ENCODE data around the gene CARD9. TPM values are rescaled to one million over a fixed set of nuclear protein-coding genes. Genes with fewer than 3 reads are reported as not detected.

Gene CARD9
- total RNA-seq, 3 donors from 2014 or later = 2.2 to 2.4 (median 2.2) TPM

DNA sequence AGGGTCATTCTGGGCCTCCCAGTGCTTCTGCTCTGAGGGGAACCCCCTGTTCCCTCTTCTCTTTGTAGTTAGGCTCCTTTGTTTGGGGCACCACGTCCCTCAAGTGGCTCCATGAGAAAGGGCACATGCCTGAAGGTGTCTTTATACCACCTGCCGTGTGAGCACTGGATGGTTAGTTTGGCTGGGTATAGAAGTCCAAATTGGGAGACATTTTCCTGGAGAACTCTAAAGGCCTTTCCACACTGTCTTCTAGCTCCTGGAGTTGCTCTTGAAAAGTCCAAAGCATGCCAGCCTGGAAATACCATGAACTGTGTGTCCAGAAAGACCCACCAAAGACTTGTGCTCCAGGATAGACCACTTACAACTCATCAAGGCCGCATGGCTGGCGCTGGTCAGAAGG, 58.5 kb downstream of the CARD9 start:
- no peak overlapping the region for H3K4me3 ChIP-seq
- intact Hi-C loops (cut with DNase I, micrococcal nuclease) = no loop called here
- DNase-seq = no peak

DNA sequence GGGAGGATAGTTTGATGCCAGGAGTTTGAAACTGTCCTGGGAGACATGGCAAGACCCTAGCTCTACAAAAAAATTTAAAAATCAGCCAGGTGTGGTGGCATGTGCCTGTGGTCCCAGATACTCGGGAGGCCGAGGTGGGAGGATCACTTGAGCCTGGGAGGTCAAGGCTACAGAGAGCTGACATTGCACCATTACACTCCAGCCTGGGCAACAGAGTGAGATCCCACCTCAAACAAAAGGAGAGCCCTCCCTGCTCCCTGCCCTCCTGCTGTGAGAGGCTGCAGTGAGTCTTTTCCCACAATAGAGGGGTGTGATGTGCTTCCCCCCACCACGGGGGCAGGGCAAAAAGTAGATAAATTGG, 59.4 kb downstream of the CARD9 start:
- TF ChIP-seq, protein P1, sequence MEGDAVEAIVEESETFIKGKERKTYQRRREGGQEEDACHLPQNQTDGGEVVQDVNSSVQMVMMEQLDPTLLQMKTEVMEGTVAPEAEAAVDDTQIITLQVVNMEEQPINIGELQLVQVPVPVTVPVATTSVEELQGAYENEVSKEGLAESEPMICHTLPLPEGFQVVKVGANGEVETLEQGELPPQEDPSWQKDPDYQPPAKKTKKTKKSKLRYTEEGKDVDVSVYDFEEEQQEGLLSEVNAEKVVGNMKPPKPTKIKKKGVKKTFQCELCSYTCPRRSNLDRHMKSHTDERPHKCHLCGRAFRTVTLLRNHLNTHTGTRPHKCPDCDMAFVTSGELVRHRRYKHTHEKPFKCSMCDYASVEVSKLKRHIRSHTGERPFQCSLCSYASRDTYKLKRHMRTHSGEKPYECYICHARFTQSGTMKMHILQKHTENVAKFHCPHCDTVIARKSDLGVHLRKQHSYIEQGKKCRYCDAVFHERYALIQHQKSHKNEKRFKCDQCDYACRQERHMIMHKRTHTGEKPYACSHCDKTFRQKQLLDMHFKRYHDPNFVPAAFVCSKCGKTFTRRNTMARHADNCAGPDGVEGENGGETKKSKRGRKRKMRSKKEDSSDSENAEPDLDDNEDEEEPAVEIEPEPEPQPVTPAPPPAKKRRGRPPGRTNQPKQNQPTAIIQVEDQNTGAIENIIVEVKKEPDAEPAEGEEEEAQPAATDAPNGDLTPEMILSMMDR (IDR thresholded peaks at IDR 0.05) = no peak
- DNase-seq = no peak
- H3K9me3 ChIP-seq = no peaks in the 10 kb centered on the region
- intact Hi-C loops (cut with DNase I, micrococcal nuclease) = no loop called here
- no peaks in the 10 kb centered on the region for H3K36me3 ChIP-seq (ENCODE audit: low read depth)
- no peak for ATAC-seq
- H3K4me3 ChIP-seq = no peak overlapping the region
- H3K4me1 ChIP-seq (ENCODE audit: low read depth) = peaks cover 8% of the 10 kb centered on the region

More for the DNA sequence above, 58.5 kb downstream of the CARD9 start:
- Histone ChIP-seq H3K36me3 (ENCODE audit: low read depth) (no peaks in the 10 kb centered on the region), H3K4me1 (ENCODE audit: low read depth) (peaks cover 8% of the 10 kb centered on the region), H3K9me3 (no peaks in the 10 kb centered on the region)
- no peak for ATAC-seq
- TF ChIP-seq, protein P1 (IDR thresholded peaks at IDR 0.05) = no peak

Other genes with a start within 250 kb of the CARD9 start
- gene LHX3, start 168.5 kb downstream of the CARD9 start, total RNA-seq = not detected
- 1 to 10 TPM; 6.1 to 8.1 (median 7.1) TPM for gene QSOX2, start 127.9 kb downstream of the CARD9 start, total RNA-seq
- under 1 TPM; 0.19 to 0.93 (median 0.48) TPM for gene CCDC187, start 69.6 kb downstream of the CARD9 start, total RNA-seq
- gene GPSM1, start 46.1 kb downstream of the CARD9 start, total RNA-seq = 10 to 100 TPM in 1 of 3 donors, 1 to 10 TPM in 2; 2.4 to 15.0 (median 4.2) TPM
- gene DNLZ, start 9.9 kb downstream of the CARD9 start, total RNA-seq = 10 to 100 TPM in 2 of 3 donors, 1 to 10 TPM in 1; 9.3 to 17.1 (median 10.8) TPM
- 1 to 10 TPM; 7.4 to 7.6 (median 7.6) TPM for gene SNAPC4, start 26.5 kb upstream of the CARD9 start, total RNA-seq
- gene ENTR1, start 36.9 kb upstream of the CARD9 start, total RNA-seq = 10 to 100 TPM; 27.8 to 47.6 (median 33.2) TPM
- gene PMPCA, start 37.0 kb upstream of the CARD9 start, total RNA-seq = 10 to 100 TPM; 42.1 to 50.7 (median 45.1) TPM
- 10 to 100 TPM in 1 of 3 donors, 1 to 10 TPM in 2; 9.5 to 14.4 (median 9.6) TPM for gene INPP5E, start 66.2 kb upstream of the CARD9 start, total RNA-seq
- gene SEC16A, start 109.4 kb upstream of the CARD9 start, total RNA-seq = 10 to 100 TPM; 60.0 to 69.5 (median 69.3) TPM
- gene NOTCH1, start 172.4 kb upstream of the CARD9 start, total RNA-seq = 100 to 1,000 TPM in 1 of 3 donors, 10 to 100 TPM in 2; 59.0 to 101 (median 72.6) TPM

All from mucosa of descending colon (tissue), 3 donors.